OCI-LY7 (cell line): Measurements from ENCODE around the gene ZMIZ1. TPM values are rescaled to one million over a fixed set of nuclear protein-coding genes. Genes with fewer than 3 reads are reported as not detected.

Source experiments
- BruUV-seq: library from RNA; stranded (reverse); fragments of 400-500 nt; replicated peaks from 2 replicates; lab custom pipeline; 2021; lab: Mats Ljungman, UMichigan
- CTCF ChIA-PET: fragments of 300-600 bp; sonication (Branson Sonifier 250); formaldehyde crosslinking; loops from one replicate; lab custom pipeline; 2022; ENCODE audit warnings: antibody characterized with exemption; ENCODE audit not compliant: unreplicated experiment; lab: Charles Lee
- POLR2A ChIA-PET: fragments of 300-600 bp; sonication (Branson Sonifier 250); formaldehyde crosslinking; loops from one replicate; lab custom pipeline; 2022; ENCODE audit warnings: antibody characterized with exemption; lab: Charles Lee
- DNase-seq: peaks from one replicate; pipeline ENCODE4 v3.0.0-alpha.2; 2015; ENCODE audit warnings: low spot score
- H2AFZ ChIP-seq: fragments of 200-600 bp; sonication (generic), shearing (Covaris generic); 2 replicates; pipeline ENCODE4 v1.6.1; 2014; ENCODE audit warnings: mild to moderate bottlenecking, antibody characterized with exemption, low read length, moderate library complexity
- H3K27ac ChIP-seq: fragments of 200-600 bp; sonication (generic); 2 replicates; pipeline ENCODE4 v1.5.1; 2014; ENCODE audit warnings: mixed run types, low read depth, mild to moderate bottlenecking, moderate library complexity, low read length, inconsistent platforms; ENCODE audit not compliant: poor library complexity, severe bottlenecking
- H3K36me3 ChIP-seq: fragments of 200-600 bp; sonication (generic); 2 replicates; pipeline ENCODE4 v1.6.1; 2014; ENCODE audit warnings: mild to moderate bottlenecking, antibody characterized with exemption, low read length, moderate library complexity, mixed read lengths; ENCODE audit not compliant: insufficient read depth
- H3K4me1 ChIP-seq: fragments of 200-600 bp; sonication (generic); 2 replicates; pipeline ENCODE4 v1.5.1; 2014; ENCODE audit warnings: mild to moderate bottlenecking, low read length; ENCODE audit not compliant: insufficient read depth, poor library complexity, severe bottlenecking
- H3K4me2 ChIP-seq: fragments of 200-600 bp; sonication (generic); 2 replicates; pipeline ENCODE4 v1.6.1; 2014; ENCODE audit warnings: mild to moderate bottlenecking, low read length
- H3K4me3 ChIP-seq: fragments of 200-600 bp; sonication (generic); 2 replicates; pipeline ENCODE4 v1.5.1; 2014; ENCODE audit warnings: mild to moderate bottlenecking, low read depth, low read length; ENCODE audit not compliant: poor library complexity, severe bottlenecking
- H3K79me2 ChIP-seq: fragments of 200-600 bp; sonication (generic); 2 replicates; pipeline ENCODE4 v1.6.1; 2016; ENCODE audit warnings: low read depth, mild to moderate bottlenecking, low read length, moderate library complexity, mixed read lengths; ENCODE audit not compliant: insufficient read depth
- H3K9me2 ChIP-seq: fragments of 200-600 bp; sonication (generic); 2 replicates; pipeline ENCODE4 v1.6.1; 2016; ENCODE audit warnings: mild to moderate bottlenecking, low read length, mixed read lengths; ENCODE audit not compliant: insufficient read depth
- H3K9me3 ChIP-seq: fragments of 200-600 bp; sonication (generic); 2 replicates; pipeline ENCODE4 v1.6.1; 2014; ENCODE audit warnings: mild to moderate bottlenecking, mixed run types, low read length, mixed read lengths
- H4K20me1 ChIP-seq: fragments of 200-600 bp; sonication (generic); 2 replicates; pipeline ENCODE4 v1.6.1; 2014; ENCODE audit warnings: mild to moderate bottlenecking, antibody characterized with exemption, low read length, moderate library complexity, mixed read lengths; ENCODE audit not compliant: insufficient read depth
- CTCF ChIP-seq: fragments of 200-600 bp; sonication (generic); conservative IDR thresholded peaks from 2 replicates; pipeline ENCODE4 v1.5.1; 2014; ENCODE audit warnings: mild to moderate bottlenecking, antibody characterized with exemption, low read length, moderate library complexity, mixed read lengths
- EZH2phosphoT487 ChIP-seq: fragments of 200-600 bp; sonication (generic); IDR thresholded peaks from 2 replicates; pipeline ENCODE4 v1.6.1; 2018; ENCODE audit warnings: low read depth, borderline replicate concordance, mild to moderate bottlenecking, mixed run types, antibody characterized with exemption, low read length, moderate library complexity, mixed read lengths
- intact Hi-C: fragments of 100-400 bp; cut with micrococcal nuclease; formaldehyde crosslinking; loops from one replicate; pipeline ENCODE4 v1.10.0; 2022; ENCODE audit not compliant: unreplicated experiment
- total RNA-seq, 2 experiments: library from RNA; depleted of rRNA in 1 of 2; stranded (reverse); fragments of >200 nt in 1 of 2; shearing (Covaris generic) in 1 of 2; gene quantifications; 2 replicates each; pipeline ENCODE4 v1.2.3, GENCODE V29; 2014 to 2022

The ZMIZ1 gene
- total RNA-seq, 2 experiments from 2014 or later, result 20.4 to 66.9 TPM

GRCh38 chr10:79247373-79248137 is 178.8 kb downstream of the ZMIZ1 start:
- intact Hi-C loops, result loop anchor here (2.0 to 10.0 kb wide), 4 partner anchors 19 to 1217 kb away; partner anchors contain the start of genes ANXA11 and PPIF
- H3K36me3 ChIP-seq, result peaks cover 7% of the 10 kb centered on the region; the same call in 1 of the 2 replicates
- peaks cover 87% of the 10 kb centered on the region for H3K79me2 ChIP-seq
- H3K9me2 ChIP-seq, result no peaks in the 10 kb centered on the region
- H3K27ac ChIP-seq, result peak overlapping the region; percentile 90
- peak; percentile 42 for DNase-seq
- peaks cover 4% of the 10 kb centered on the region; the same call in 1 of the 2 replicates for H4K20me1 ChIP-seq
- no TSS peak for BruUV-seq
- ChIA-PET POLR2A (interaction anchor here (1.2 to 6.6 kb wide), 5 partner anchors 13 to 39 kb away, joined by 3 to 60 read pairs (median 4); no protein-coding TSS in a partner anchor), CTCF (interaction anchor here (0.8 kb wide), 1 partner anchor 45 kb away, joined by 3 read pairs; no protein-coding TSS in a partner anchor)
- H3K4me1 ChIP-seq, result peaks cover 87% of the 10 kb centered on the region
- H3K9me3 ChIP-seq, result no peaks in the 10 kb centered on the region
- no peak overlapping the region for H2AFZ ChIP-seq
- peak overlapping the region; percentile 76 for H3K4me3 ChIP-seq
- no peak for TF ChIP-seq EZH2phosphoT487
- no peak for TF ChIP-seq CTCF
- peak overlapping the region; percentile 90 for H3K4me2 ChIP-seq

- DNase-seq, result peak; percentile 43
- no peak overlapping the region for H2AFZ ChIP-seq
- peak overlapping the region; percentile 76 for H3K4me3 ChIP-seq
- H3K9me3 ChIP-seq, result no peaks in the 10 kb centered on the region
- POLR2A ChIA-PET, result interaction anchor here (0.7 to 6.6 kb wide), 8 partner anchors 12 to 99 kb away, joined by 3 to 60 read pairs (median 3); no protein-coding TSS in a partner anchor
- no peaks in the 10 kb centered on the region for H3K9me2 ChIP-seq
- peaks cover 96% of the 10 kb centered on the region for H3K79me2 ChIP-seq
- peaks cover 7% of the 10 kb centered on the region; the same call in 1 of the 2 replicates for H3K36me3 ChIP-seq
- intact Hi-C loops, result loop anchor here (1.0 to 10.0 kb wide), 5 partner anchors 18 to 1216 kb away; partner anchors contain the start of genes ANXA11 and PPIF
- peaks cover 4% of the 10 kb centered on the region; the same call in 1 of the 2 replicates for H4K20me1 ChIP-seq
- CTCF ChIA-PET, result interaction anchor here (0.8 to 1.6 kb wide), 2 partner anchors 46 to 96 kb away, joined by 3 to 5 read pairs; no protein-coding TSS in a partner anchor
- H3K27ac ChIP-seq, result peak overlapping the region; percentile 90
- BruUV-seq, result no TSS peak
- H3K4me2 ChIP-seq, result peak overlapping the region; percentile 90
- H3K4me1 ChIP-seq, result peaks cover 93% of the 10 kb centered on the region
- TF ChIP-seq EZH2phosphoT487, result no peak
- TF ChIP-seq CTCF, result no peak
Observed at GRCh38 chr10:79248341-79249185, 179.8 kb downstream of the ZMIZ1 start.
